HepG2 (cell line): ENCODE results near the gene ZNF581. TPM values are rescaled to one million over a fixed set of nuclear protein-coding genes. Genes with fewer than 3 reads are reported as not detected.

ENCODE experiments used
- ATAC-seq: fragments of 200-7000 bp; cut with Tn5 transposase; 3 replicates; pipeline ENCODE4 v1.9.1; 2020; ENCODE audit warnings: mild to moderate bottlenecking, moderate library complexity
- BruUV-seq: library from RNA; stranded (reverse); fragments of 400-500 nt; replicated peaks from 2 replicates; lab custom pipeline; 2021; lab: Mats Ljungman, UMichigan
- CTCF ChIA-PET: fragments of 300-600 bp; formaldehyde crosslinking; extraction: SDS; loops from one replicate; lab custom pipeline; 2021; ENCODE audit warnings: low total read pairs, inconsistent platforms, low intra/inter-chr PET ratio; lab: Yijun Ruan, JAX
- POLR2A ChIA-PET: fragments of 350-600 bp; sonication (Branson Sonifier 250); formaldehyde crosslinking; loops from one replicate; lab custom pipeline; 2020; ENCODE audit warnings: antibody characterized with exemption, inconsistent platforms; lab: Yijun Ruan, JAX
- DNase-seq: peaks from one replicate; pipeline ENCODE4 v3.0.0-alpha.2; 2015; ENCODE audit warnings: low spot score
- FAIRE-seq: peaks from 3 replicates; lab custom pipeline; 2011; peaks lifted over from hg19 to GRCh38; lab: Jason Lieb, UNC
- H2AFZ ChIP-seq: one replicate; pipeline ENCODE4 v1.6.1; 2011; ENCODE audit warnings: low read length, inconsistent platforms
- H3K27ac ChIP-seq: fragments of 300-600 bp; 3 replicates; pipeline ENCODE4 v1.8.0; 2011; ENCODE audit warnings: mixed run types, mild to moderate bottlenecking, mixed read lengths, low read length, inconsistent platforms; ENCODE audit not compliant: insufficient read depth; ENCODE audit errors: extremely low read length
- H3K27me3 ChIP-seq, 2 experiments: fragments of 200-600 bp in 1 of 2; 2 replicates in 1 of 2; 3 replicates in 1 of 2; pipeline versions ENCODE4 v1.6.0 to v1.8.0; 2011; ENCODE audit warnings: low read length in 2 of 2, mild to moderate bottlenecking in 2 of 2, moderate library complexity in 2 of 2, inconsistent platforms in 1 of 2; ENCODE audit not compliant: insufficient read depth in 2 of 2, control insufficient read depth in 1 of 2
- H3K36me3 ChIP-seq, 2 experiments: fragments of 200-600 bp in 1 of 2; replicated peaks in 1 of 2; 2 replicates in 1 of 2; 3 replicates in 1 of 2; pipeline versions ENCODE4 v1.5.1 to v1.8.0; 2011; ENCODE audit warnings: low read length in 2 of 2, inconsistent platforms in 1 of 2; ENCODE audit not compliant: insufficient read depth in 2 of 2, control insufficient read depth in 1 of 2
- H3K4me1 ChIP-seq: 2 replicates; pipeline ENCODE4 v1.5.1; 2012; ENCODE audit warnings: low read length, inconsistent platforms; ENCODE audit not compliant: insufficient read depth
- H3K4me2 ChIP-seq: 2 replicates; pipeline ENCODE4 v1.6.0; 2011; ENCODE audit warnings: low read depth, low read length, inconsistent platforms
- H3K4me3 ChIP-seq, 3 experiments: fragments of 200-600 bp in 1 of 3; sonication (generic), shearing (Covaris generic) in 1 of 3; replicated peaks in 1 of 3; 2 replicates each; pipeline ENCODE4 v1.5.1; 2011 to 2016; ENCODE audit warnings: low read length in 3 of 3, inconsistent platforms in 2 of 3, low read depth in 2 of 3, mild to moderate bottlenecking in 2 of 3, control low read depth in 1 of 3, mixed read lengths in 1 of 3; ENCODE audit not compliant: insufficient read depth in 1 of 3
- H3K79me2 ChIP-seq: one replicate; pipeline ENCODE4 v1.6.1; 2011; ENCODE audit warnings: low read length, inconsistent platforms; ENCODE audit not compliant: insufficient read depth
- H3K9ac ChIP-seq: 2 replicates; pipeline ENCODE4 v1.6.0; 2011; ENCODE audit warnings: mild to moderate bottlenecking, low read depth, low read length, inconsistent platforms; ENCODE audit not compliant: insufficient read depth
- H3K9me3 ChIP-seq: 2 replicates; pipeline ENCODE4 v1.5.1; 2012; ENCODE audit warnings: mild to moderate bottlenecking, low read length
- H4K20me1 ChIP-seq: 2 replicates; pipeline ENCODE4 v1.6.0; 2011; ENCODE audit warnings: inconsistent platforms, mild to moderate bottlenecking, low read length, moderate library complexity; ENCODE audit not compliant: insufficient read depth
- AGO2 ChIP-seq: fragments of 200-400 bp; formaldehyde crosslinking; optimal IDR thresholded peaks from 2 replicates; pipeline ENCODE3; 2017; ENCODE audit warnings: mild to moderate bottlenecking, low read depth, low read length, moderate library complexity
- ARHGAP35 ChIP-seq: sonication (generic); formaldehyde crosslinking; IDR thresholded peaks from 2 replicates; pipeline ENCODE4 v1.9.0; 2022; ENCODE audit warnings: mild to moderate bottlenecking, inconsistent platforms, moderate library complexity, missing genetic modification reagents, borderline replicate concordance
- DNMT3B ChIP-seq: conservative IDR thresholded peaks from 2 replicates; pipeline ENCODE4 v1.6.1; 2016; ENCODE audit warnings: missing biosample characterization, control low read depth
- EED ChIP-seq: sonication (generic); formaldehyde crosslinking; IDR thresholded peaks from 2 replicates; pipeline ENCODE4 v1.5.0; 2020; ENCODE audit warnings: mild to moderate bottlenecking, missing genetic modification reagents
- FLYWCH1 ChIP-seq: sonication (generic); formaldehyde crosslinking; IDR thresholded peaks from 2 replicates; pipeline ENCODE4 v1.8.1; 2023; ENCODE audit warnings: mild to moderate bottlenecking, missing genetic modification reagents
- HES4 ChIP-seq: sonication (generic); formaldehyde crosslinking; IDR thresholded peaks from 2 replicates; pipeline ENCODE4 v1.9.0; 2021; ENCODE audit warnings: mild to moderate bottlenecking, missing genetic modification reagents, borderline replicate concordance
- MED8 ChIP-seq: sonication (generic); formaldehyde crosslinking; IDR thresholded peaks from 2 replicates; pipeline ENCODE4 v1.8.1; 2023; ENCODE audit warnings: mild to moderate bottlenecking, missing genetic modification reagents; ENCODE audit not compliant: insufficient replicate concordance
- NPAS2 ChIP-seq: sonication (generic); formaldehyde crosslinking; IDR thresholded peaks from 2 replicates; pipeline ENCODE4 v1.8.0; 2022; ENCODE audit warnings: mild to moderate bottlenecking, missing genetic modification reagents, borderline replicate concordance
- ZFP41 ChIP-seq: sonication (generic); formaldehyde crosslinking; IDR thresholded peaks from 2 replicates; pipeline ENCODE4 v1.4.0; 2020; ENCODE audit warnings: mild to moderate bottlenecking, missing genetic modification reagents, borderline replicate concordance
- ZMAT3 ChIP-seq: sonication (generic); formaldehyde crosslinking; conservative IDR thresholded peaks from 2 replicates; pipeline ENCODE4 v1.7.0; 2021; ENCODE audit warnings: missing genetic modification reagents
- ZNF256 ChIP-seq: sonication (generic); formaldehyde crosslinking; conservative IDR thresholded peaks from 2 replicates; pipeline ENCODE4 v1.4.0; 2020; ENCODE audit warnings: missing genetic modification reagents
- ZNF296 ChIP-seq: sonication (generic); formaldehyde crosslinking; conservative IDR thresholded peaks from 2 replicates; pipeline ENCODE4 v1.5.0; 2020; ENCODE audit warnings: mild to moderate bottlenecking, missing genetic modification reagents
- WGBS: methylation state at CpG from one replicate; pipeline ENCODE4 v1.1.6; 2017; ENCODE audit warnings: low lambda C conversion rate; 5-methylcytosine and 5-hydroxymethylcytosine counted together
- in situ Hi-C: cut with HindIII; loops from 2 replicates; pipeline ENCODE4 v1.10.0; 2017; ENCODE audit warnings: low pct_unique_long_range_greater_than_20kb; ENCODE audit not compliant: extremely low pct_ligation_motif_present
- intact Hi-C: fragments of 100-400 bp; cut with micrococcal nuclease; formaldehyde crosslinking; loops from one replicate; pipeline ENCODE4 v1.10.0; 2022; ENCODE audit not compliant: unreplicated experiment
- polyA plus RNA-seq, 8 experiments: library from polyadenylated mRNA; depleted of rRNA in 3 of 8; stranded (reverse) in 7 of 8; unstranded in 1 of 8; fragments of >200 nt; fragmentation: Illumina TruSeq in 4 of 8; extraction: Trizol in 4 of 8; gene quantifications; 2 replicates each; pipeline versions ENCODE4 v1.2.1 to v1.2.3, GENCODE V29; 2011 to 2016; ENCODE audit warnings: low read depth in 4 of 8, missing spikeins in 1 of 8, mixed read lengths in 1 of 8; ENCODE audit not compliant: insufficient read depth in 1 of 8
- total RNA-seq, 5 experiments: library from RNA; depleted of rRNA; stranded (reverse); fragments of >200 nt; fragmentation: Illumina TruSeq; extraction: Trizol; gene quantifications; 2 replicates each; pipeline ENCODE4 v1.2.3, GENCODE V29; 2016; ENCODE audit warnings: low read depth in 1 of 5
- TF ChIP-seq, protein P1 (sequence below): sonication (generic); formaldehyde crosslinking; IDR thresholded peaks from 2 replicates; pipeline ENCODE4 v1.8.1; 2023; ENCODE audit warnings: mild to moderate bottlenecking, missing genetic modification reagents
- TF ChIP-seq, protein P2 (sequence below): sonication (generic); formaldehyde crosslinking; conservative IDR thresholded peaks from 2 replicates; pipeline ENCODE4 v1.8.0; 2022; ENCODE audit warnings: missing genetic modification reagents

Gene ZNF581
- total and polyA plus RNA-seq, 2 of the 13 experiments (the other 11 are each of a cell fraction or from before 2014, with no cell fraction given): 19.6 to 49.5 TPM

DNA sequence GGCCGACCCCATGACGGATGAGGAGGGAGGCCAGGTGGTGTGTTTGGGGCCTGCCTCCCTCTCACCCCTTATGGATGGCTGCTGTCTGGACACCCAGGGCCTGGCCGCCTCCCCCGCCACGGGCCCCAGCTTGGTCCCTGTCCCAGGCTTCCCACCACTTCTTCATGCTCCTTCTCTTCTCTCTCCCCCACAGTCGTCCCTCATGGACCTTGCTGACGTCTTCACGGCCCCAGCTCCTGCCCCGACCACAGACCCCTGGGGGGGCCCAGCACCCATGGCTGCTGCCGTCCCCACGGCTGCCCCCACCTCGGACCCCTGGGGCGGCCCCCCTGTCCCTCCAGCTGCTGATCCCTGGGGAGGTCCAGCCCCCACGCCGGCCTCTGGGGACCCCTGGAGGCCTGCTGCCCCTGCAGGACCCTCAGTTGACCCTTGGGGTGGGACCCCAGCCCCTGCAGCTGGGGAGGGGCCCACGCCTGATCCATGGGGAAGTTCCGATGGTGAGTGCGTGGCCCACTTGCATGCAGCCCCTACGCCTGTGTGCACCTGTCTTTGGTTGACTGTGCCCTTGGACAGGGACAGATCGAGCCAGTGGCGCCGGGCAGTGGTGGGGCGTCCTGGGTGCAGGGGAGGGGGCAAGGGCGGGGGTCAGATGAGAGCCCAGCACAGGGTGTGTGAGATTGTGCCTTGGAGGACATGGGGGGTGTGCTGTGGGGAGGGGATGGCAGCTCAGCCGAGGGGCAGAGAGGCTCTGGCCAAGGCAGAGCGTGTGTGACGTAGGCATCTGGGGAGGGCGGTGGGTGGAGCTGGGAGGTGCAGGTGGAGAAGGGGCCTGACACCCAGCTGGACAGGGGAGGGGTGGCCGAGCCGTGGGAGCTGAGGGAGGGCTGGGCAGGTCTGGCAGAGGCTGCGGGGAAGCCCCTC lies 48.4 kb downstream of the ZNF581 start:
- CTCF ChIA-PET: no interaction called here
- Histone ChIP-seq H3K79me2 (no peaks in the 10 kb centered on the region), H3K4me3 (no peak overlapping the region), H2AFZ (no peak overlapping the region), H3K27me3 (no peaks in the 10 kb centered on the region), H3K9me3 (no peaks in the 10 kb centered on the region), H3K4me1 (0 out of 2 replicates have a peak, but pooled peaks cover 11% of the 10 kb centered on the region), H3K36me3 (peaks cover 27 to 55% of the 10 kb centered on the region in 2 experiments; a peak in 4 of 5 replicates), H3K9ac (no peak overlapping the region), H4K20me1 (no peaks in the 10 kb centered on the region), H3K4me2 (no peak overlapping the region), H3K27ac (no peak overlapping the region)
- TF ChIP-seq AGO2: peak; percentile 28
- TF ChIP-seq MED8 (CRISPR knock-in tag): no peak
- TF ChIP-seq EED (CRISPR knock-in tag): no peak
- no TSS peak for BruUV-seq
- WGBS: 98% methylated on average over 30 of the region's 31 CpGs
- intact Hi-C loops: no loop called here
- DNase-seq: no peak
- POLR2A ChIA-PET: no interaction called here
- ATAC-seq: no peak
- in situ Hi-C loops: no loop called here
- no peak for FAIRE-seq

DNA sequence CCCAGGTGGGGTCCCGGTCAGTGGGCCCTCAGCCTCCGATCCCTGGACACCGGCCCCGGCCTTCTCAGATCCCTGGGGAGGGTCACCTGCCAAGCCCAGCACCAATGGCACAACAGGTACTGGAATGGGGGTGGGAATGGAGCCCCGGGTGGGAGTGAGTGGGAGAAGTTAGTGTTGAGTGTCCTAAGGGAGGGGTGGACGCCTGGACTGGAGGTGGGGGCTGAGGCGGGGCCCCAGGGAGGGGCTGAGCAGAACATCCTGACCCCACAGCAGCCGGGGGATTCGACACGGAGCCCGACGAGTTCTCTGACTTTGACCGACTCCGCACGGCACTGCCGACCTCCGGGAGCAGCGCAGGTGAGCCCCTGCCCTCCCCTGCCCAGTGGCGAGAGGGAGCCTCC lies 49.2 kb downstream of the ZNF581 start:
- Histone ChIP-seq H3K9me3 (no peaks in the 10 kb centered on the region), H3K36me3 (peaks cover 26 to 49% of the 10 kb centered on the region in 2 experiments; a peak in 4 of 5 replicates), H3K9ac (no peak overlapping the region), H3K4me3 (no peak overlapping the region), H3K4me2 (no peak overlapping the region), H3K4me1 (0 out of 2 replicates have a peak, but pooled peaks cover 5% of the 10 kb centered on the region), H3K27ac (no peak overlapping the region), H3K27me3 (no peaks in the 10 kb centered on the region), H2AFZ (no peak overlapping the region), H3K79me2 (no peaks in the 10 kb centered on the region), H4K20me1 (no peaks in the 10 kb centered on the region)
- ATAC-seq (no peak), DNase-seq (no peak), FAIRE-seq (no peak)
- ChIA-PET POLR2A (no interaction called here), CTCF (no interaction called here)
- in situ Hi-C loops (no loop called here), intact Hi-C loops (no loop called here)
- no TSS peak for BruUV-seq
- WGBS: 94% methylated on average over 15 of the region's 19 CpGs
- TF ChIP-seq ARHGAP35 (CRISPR knock-in tag) (no peak), ZFP41 (CRISPR knock-in tag) (no peak), ZNF296 (CRISPR knock-in tag) (no peak), NPAS2 (CRISPR knock-in tag) (no peak), FLYWCH1 (no peak), ZNF256 (CRISPR knock-in tag) (no peak), DNMT3B (CRISPR knock-in tag) (no peak), EED (CRISPR knock-in tag) (no peak), HES4 (no peak), ZMAT3 (CRISPR knock-in tag) (no peak)
- TF ChIP-seq, protein P1, sequence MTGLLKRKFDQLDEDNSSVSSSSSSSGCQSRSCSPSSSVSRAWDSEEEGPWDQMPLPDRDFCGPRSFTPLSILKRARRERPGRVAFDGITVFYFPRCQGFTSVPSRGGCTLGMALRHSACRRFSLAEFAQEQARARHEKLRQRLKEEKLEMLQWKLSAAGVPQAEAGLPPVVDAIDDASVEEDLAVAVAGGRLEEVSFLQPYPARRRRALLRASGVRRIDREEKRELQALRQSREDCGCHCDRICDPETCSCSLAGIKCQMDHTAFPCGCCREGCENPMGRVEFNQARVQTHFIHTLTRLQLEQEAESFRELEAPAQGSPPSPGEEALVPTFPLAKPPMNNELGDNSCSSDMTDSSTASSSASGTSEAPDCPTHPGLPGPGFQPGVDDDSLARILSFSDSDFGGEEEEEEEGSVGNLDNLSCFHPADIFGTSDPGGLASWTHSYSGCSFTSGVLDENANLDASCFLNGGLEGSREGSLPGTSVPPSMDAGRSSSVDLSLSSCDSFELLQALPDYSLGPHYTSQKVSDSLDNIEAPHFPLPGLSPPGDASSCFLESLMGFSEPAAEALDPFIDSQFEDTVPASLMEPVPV (CRISPR knock-in tag): no peak
- TF ChIP-seq, protein P2, sequence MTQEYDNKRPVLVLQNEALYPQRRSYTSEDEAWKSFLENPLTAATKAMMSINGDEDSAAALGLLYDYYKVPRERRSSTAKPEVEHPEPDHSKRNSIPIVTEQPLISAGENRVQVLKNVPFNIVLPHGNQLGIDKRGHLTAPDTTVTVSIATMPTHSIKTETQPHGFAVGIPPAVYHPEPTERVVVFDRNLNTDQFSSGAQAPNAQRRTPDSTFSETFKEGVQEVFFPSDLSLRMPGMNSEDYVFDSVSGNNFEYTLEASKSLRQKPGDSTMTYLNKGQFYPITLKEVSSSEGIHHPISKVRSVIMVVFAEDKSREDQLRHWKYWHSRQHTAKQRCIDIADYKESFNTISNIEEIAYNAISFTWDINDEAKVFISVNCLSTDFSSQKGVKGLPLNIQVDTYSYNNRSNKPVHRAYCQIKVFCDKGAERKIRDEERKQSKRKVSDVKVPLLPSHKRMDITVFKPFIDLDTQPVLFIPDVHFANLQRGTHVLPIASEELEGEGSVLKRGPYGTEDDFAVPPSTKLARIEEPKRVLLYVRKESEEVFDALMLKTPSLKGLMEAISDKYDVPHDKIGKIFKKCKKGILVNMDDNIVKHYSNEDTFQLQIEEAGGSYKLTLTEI (CRISPR knock-in tag): no peak
